ENCODE measurements around the gene ST3GAL3.
"Not testable (repeated sequence)": the region's sequence is repeated elsewhere in the genome, so short reads cannot be mapped to it uniquely, and the experiment has no call there.

ST3GAL3 gene

DNA sequence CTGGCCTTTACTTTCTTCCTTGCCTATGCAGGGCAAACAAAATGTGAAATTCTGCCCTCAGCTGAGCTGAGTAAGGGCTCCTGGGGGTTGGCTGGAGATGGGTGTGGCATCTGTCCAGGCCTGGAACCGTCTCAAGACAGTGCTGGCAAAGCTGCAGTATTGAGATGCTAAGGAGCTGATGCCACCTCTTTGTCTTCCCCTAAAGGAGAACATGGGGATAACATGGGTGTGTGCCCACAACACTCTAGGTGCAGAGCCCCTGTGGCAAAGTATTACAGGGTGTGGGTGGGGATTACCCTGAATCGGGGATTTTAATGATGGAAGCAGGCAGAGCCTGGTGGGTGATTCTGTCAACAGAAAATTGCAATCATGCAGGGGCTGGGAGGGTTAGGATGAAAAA lies 2.5 kb upstream of the ST3GAL3 start:
- no peak for DNase-seq

DNA sequence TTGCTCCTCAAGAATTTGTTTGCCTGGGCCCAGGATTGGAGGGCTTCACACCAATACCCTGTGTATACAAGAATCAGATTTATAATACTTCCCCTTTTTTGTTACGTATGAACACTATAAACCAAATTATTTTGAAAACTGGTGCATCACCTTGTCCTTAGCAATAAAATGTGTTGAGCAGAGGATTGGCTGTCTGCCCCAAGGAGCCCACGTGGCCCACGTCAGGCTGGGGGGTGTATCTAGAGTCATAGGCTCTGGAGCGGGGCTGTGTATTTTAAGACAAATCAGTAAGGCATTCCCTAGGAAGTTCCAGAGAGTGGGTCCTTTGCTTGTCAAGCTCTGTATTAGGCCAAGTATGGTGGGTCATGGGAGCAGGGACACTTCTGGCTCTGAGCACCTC lies 2.0 kb upstream of the ST3GAL3 start:
- no peak for DNase-seq

DNA sequence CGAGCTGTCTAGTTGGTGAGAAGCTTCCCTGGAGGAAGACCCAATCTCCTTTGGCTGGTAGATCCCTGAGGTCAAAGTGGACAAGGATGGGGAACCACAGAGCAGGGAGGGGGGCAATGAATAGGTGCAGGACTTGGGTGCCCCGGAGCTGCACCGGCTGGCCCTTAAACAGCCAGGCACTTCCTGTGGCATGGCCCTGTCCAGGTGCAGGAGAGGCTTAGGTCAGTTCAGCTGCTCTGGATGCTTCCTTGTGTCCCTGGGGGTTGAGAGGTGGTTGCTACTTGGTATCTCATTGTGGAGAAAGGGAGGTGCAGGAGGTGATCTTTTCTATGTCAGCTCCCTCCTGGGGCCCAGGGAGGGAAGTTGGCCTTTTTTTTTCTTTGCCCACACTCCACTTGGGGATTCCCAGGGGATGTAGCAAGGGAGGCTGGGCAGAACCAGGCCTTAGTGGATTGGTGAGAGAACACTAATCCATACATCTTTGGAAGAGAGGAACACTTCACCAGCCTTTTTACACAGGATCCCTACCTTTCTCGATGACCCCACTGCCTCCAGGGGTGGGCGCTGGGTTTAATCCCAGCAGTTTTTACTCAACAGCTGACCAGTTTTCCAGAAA lies 1.2 kb upstream of the ST3GAL3 start:
- no peak for DNase-seq

DNA sequence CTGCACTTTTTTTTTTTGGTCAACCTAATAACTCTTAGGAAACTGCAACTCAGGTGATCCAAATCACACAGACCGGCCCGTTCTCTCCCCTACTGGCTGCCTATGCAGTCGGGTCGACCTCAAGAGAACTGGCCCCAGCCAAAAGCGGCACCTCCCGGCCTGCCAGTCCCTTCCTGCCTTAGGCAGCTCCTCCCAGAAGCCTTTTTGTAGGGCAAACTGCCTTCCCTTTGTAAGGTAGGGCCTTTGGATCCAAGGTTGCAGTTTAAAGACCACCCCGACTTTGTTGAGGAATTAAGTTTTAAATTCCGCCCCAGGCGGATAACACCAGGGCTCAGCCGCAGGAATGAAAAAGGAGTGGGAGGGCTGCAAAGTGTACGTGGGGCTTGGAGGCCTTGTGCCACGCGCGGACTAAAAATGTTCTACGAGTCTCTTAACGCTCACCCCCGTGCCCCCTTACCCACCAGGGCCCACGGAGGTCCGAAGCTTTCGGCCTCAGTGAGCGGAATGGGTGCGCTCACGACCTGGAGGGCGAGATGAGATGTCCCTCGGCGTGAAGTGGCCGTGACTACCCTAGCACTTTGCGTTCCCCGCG lies 642 bp upstream of the ST3GAL3 start:
- peak; percentile 2 to 13 for DNase-seq

DNA sequence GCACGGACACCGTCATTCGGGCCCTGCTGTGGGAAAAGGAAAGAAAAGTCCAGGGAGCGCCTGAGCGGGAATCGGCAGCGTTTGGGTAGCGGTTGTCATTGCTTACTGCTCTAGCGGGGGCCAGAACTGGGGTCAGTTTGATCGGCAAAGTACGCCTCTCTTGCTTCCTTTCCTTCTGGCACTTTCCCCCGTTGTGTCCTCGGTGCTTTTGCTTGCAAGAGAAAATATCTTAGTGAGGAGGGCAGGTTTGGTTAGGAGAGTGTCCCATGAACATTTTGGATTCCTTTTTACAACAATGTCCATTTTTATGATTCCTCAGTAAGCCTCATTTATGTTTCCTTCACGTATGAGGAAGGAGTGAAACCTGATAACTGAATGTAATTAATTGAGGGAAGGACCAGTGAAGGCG lies 670 bp downstream of the ST3GAL3 start:
- no peak for DNase-seq

DNA sequence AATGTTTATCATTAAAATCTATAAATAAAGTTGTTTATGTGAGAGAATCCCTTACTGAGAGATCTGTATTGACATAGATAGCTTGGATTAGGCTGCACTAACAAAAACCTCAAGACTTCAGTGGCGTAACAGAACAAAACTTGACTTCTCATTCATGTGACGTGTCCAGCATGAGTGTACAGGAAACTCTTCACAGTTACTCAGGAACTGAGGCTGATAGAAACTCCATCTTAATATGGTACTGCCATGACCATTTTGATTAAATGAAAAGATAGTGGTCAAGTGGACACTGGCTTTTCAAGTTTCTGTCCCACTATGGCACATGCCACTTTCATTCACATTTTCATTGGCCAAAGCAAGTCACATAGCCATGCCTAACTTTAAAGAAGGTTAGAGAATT lies 3.7 kb downstream of the ST3GAL3 start:
- DNase-seq: no peak

DNA sequence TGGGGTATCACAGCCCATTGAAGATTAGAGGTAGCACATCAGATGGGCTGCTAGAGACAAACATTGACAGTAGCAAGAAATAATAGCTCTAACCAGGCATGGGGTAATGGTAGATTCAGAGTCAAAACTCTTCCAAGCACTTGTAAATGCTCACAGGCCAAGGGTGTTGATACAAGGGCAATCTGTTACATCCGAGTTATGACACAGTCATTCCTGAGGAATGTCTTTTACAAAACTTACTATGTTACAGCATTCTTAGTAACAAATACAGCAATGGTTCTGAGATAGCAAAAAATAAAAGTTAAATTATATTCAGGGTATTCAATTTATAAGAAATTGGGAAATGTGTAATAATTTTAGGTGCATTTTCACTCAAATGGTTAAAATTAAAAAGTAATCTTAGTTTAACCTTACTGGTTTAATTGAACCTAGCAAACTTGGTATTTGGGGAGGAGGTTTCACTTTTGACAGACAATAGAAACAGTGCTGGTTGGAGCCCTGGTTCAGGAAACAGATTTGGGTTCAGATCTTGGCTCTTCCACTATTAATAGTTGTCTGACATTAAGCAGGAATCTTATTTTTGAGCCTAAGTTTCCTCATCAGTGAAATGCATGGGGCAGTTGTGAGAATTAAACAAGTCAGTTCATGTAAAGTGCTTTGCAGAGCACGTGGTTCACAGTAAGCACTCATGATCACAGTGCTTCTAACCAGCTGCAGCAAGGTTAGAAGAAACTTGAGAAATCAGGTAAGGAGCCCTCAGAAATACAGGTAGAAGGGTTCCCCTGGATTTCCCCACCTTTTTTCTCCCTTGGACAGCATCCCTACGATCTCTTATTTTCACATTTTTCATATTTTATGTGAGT lies 4.4 kb downstream of the ST3GAL3 start:
- DNase-seq: no peak

DNA sequence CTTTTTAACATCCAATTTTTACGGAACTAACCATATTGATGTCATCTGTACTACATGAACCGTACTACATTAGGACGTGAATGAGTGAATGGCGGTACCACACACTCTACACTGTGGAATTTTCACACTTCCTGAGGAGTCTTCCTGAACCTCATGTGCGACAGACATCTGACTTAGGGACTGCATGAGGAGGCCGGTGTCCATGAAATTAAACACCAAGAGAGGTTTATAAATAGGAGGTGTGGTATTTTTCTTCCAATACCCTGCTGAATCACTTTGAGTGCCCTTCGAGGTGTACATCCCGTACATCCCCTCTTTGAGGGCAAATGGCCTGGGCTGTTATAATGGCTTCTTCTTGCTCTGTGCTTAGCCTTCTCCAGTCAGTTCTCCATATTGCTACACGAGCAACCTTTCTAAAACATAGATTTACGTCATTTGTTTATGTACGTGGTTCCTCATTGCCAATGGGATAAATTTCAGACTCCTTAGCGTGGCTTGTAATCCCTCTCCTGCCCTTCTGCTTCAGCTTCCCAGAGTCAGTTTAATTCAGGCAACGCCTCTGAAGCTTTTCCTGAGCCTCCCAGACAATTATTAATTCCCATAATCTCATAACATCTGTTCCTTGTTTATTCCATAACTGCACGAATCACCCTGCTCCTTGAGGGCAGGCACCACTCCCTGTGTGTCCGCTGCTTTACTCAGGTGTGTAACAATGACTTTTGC lies 9.4 kb downstream of the ST3GAL3 start:
- no peak for DNase-seq

DNA sequence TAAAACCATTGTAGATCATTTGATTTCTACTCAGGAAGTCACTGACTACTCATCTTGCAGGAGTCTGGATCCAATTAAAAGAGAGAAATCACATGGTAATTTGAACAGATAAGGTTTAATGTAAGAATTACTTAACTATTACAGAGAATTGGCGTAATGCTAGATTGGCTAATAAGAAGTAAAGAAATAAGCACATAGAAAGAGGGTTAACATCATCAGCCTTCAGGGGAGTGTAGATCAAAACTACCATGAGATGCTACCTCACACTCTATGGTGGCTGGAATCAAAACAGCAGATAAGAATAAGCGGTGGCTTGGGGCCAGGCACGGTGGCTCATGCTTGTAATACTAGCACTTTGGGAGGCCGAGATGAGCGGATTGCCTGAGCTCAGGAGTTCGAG lies 11.7 kb downstream of the ST3GAL3 start:
- no peak for DNase-seq

DNA sequence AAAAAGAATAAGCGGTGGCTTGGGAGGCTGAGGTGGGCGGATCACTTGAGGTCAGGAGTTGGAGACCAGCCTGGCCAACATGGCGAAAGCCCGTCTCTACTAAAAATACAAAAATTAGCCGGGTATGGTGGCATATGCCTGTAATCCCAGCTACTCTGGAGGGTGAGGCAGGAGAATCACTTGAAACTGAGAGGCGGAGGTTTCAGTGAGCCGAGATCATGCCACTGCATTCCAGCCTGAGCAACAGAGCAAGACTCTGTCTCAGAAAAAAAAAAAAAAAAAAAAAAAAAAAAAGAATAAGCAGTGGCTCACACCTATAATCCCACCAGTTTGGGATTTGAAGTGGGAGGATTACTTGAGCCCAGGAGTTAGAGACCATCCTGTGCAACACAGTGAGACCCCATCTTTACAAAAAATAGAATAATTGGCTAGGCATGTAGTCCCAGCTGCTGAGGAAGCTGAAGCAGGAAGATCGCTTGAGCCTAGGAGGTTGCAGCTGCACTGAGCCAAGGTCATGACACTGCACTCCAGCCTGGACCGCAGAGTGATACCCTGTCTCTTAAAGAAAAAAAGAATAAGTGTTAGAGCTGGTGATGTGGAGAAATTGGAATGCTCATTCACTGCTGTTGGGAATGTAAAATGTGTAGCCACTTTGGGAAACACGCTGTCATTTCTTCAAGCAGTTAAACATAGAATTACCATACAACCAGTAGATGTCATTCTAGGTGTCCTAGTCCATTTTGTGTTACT lies 12.5 kb downstream of the ST3GAL3 start:
- not testable (repeated sequence) for DNase-seq

DNA sequence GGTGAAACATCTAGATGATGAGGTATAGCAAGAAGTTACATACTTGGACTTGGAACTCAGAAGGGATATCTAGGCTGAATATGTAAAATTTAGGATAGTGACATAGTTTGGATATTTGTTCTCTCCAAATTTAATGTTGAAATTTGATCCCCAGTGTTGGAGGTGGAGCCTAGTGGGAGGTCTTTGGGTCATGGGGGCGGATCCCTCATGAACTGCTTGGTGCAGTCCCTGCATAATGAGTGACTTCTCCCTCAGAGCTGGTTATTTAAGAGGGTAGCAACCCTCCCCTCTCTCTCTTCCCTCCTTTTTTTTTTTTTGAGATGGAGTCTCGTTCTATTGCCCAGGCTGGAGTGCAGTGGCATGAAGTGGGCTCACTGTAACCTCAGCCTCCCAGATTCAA lies 15.5 kb downstream of the ST3GAL3 start:
- no peak for DNase-seq

DNA sequence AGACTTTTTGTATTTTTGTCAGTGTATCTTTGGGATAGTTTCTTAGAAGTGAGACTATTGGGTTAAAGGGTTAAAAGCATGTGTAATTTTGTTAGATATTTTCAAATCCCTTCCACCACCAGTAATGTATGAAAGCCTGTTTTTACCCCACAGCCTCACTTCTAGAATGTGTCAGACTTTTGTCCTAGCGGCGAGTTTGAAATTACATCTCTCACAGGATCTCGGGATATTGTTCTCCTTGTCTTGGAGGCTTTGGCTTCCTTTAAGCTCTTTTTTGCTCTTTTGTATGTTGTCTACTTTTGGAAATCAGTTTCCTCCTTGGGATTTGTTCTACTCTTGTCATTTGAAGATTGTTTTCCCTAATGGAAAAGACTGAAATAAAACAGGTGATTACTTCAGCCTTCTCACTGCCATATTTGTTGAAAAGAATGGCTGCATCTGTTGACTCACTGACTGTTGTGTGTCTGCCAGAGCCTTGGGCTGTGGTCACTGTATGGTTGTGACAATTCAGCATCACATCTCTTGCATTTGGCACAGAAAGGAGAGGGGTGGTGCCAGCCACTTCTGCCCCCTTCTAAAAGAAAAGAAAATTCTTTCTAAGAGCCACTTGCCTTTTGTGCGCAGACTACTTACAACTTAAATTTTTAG lies 22.6 kb downstream of the ST3GAL3 start:
- DNase-seq: no peak

DNA sequence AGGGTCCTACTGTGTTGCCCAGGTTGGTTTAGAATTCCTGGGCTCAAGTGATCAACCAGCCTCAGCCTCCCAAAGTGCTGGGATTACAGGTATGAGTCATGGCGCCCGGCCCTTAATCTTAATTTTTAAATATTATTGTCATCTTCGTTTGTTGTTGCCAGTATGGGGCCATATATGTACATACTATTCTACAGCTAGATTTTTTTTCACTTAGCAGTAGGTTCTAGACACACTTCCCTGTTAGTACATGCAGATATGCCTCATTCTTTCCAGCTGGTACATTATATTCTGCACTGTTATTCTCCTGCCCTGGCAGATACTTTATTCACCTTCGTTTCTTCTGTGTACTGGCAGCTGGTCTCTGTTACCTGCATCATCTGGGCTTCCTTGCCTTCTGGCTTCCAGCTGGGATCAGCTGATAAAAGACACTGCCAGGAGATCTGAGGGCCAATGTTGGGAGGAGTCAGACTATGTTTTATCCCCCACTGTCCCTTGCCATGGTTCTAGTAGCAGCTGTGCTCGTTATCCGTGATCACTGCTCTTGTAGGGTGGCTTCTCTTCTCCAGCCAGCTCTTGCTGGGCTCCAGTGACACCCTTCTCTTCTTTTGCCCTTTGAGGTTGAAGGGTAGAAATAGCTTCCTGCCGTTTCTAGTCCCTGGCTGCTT lies 24.7 kb downstream of the ST3GAL3 start:
- no peak for DNase-seq

DNA sequence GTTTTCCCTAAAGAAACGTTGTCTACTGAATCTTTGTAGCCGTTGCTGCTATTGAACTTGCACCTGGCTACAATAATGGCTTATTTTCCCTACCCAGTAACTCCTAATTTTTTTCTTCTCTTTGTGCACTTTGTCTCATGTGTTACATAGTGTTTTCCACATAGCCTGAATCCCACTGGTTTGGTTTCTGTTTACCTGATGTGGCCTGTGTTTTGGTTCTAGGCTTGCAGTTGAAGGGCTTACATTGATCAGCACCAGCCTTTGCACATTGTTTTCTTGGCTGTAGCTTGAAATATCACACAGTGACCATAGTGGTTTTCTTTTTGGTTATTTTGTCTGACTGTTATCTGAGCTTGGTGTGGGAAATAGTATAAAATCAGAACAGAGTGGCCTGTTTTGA lies 29.5 kb downstream of the ST3GAL3 start:
- no peak for DNase-seq

DNA sequence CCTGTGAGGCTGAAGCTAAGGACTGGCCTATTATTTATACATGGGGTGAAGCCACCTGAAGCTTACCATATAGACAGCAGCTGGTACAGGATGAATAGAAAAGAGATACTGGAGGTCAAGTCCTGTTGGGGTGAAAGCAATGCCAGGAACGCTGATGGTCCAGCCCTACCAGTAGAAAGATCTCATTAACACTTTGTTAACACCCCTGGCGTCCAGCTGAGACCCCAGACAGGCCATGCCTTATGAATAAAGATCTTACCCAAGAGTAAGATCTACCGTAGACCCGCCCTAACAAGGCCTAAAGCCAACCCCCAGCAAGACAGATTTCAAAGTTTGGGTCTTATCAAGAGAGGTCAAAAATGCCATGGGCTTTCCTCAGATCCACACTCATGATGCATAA lies 34.7 kb downstream of the ST3GAL3 start:
- no peak for DNase-seq

DNA sequence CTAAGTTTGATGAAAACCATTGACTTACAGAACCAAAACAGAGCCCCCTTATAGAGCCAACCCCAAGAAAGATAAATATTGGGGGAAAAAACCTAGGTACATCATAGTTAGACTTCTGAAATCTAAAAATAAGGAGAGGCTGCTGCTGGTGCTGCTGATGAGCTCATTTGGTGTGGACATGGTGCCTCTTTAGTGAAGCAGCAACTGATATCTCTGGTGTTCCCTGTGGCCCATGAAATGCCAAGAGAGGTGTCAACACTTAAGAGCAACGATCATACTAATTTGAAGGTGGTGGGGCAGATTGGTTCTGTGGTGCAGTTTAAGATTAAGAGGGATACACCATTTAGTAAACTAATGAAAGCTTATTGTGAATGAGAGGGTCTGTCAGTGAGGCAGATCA lies 35.9 kb downstream of the ST3GAL3 start:
- DNase-seq: no peak

DNA sequence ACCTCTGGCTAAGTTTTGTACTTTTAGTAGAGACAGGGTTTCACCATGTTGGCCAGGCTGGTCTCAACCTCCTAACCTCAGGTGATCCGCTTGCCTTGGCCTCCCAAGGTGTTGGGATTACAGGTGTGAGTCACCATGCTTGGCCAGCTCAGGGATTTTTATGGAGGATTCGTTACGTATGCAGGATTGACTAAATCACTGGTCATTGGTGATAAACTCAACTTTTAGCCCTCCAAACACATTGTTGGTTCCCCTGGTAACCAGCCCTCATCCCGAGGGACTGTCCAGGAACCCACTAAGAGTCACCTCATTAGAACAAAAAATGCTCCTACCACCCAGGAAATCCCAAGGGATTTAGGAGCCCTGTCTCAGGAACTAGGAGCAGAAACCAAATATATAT lies 40.4 kb downstream of the ST3GAL3 start:
- DNase-seq: no peak

DNA sequence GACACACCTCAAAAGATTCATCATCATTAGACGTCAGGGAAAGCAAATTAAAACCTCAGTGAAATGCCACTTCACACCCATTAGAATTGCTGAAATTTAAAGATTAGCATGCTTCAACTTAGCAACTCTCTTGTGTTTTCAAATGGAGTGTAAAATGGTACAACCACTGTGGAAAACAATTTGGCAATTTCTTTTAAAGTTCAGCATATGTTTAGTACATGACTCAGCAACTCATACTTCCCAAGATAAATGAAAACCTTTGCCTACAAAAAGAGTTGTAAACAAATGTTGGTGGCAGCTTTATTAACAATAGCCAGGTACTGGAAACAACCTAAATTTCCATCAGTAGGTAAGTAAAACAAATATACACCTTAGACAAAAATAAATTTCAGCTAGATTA lies 42.7 kb downstream of the ST3GAL3 start:
- DNase-seq: no peak

DNA sequence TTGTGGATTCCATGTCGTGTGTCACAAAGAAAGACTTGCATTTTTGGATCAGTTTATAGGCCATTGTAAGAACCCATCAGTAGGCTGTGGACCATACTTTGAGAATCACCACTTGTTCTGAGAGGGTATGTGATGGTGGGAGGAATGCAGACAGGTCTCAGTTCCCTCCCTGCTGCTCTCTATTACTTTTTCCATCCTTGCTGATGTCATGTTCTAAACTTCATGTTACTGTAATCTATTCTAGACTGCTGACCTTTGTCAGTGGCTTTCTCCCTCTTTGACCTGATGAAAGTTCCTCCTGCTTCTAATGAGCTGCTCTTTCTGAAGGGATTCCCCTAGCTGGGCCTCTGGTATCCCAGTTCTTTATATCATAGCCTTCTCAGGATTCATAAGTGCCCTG lies 46.1 kb downstream of the ST3GAL3 start:
- DNase-seq: no peak

DNA sequence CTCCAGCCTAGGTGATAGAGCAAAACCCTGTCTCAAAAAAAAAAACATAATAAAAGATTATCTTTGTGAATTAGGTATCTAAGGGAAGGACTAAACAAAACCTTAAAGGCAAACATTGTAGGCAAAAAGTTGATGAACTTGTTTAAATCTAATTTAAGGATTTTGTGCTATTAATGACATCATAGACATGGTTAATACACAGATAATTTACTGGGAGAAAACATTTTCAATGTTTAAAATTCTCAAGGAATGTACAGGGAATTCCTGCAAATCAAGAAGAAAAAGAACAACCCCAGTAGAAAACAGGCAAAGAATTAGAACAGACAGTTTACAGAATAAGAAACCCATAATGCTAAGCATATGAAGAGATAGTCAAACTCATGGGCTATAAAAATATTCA lies 47.6 kb downstream of the ST3GAL3 start:
- no peak for DNase-seq

DNA sequence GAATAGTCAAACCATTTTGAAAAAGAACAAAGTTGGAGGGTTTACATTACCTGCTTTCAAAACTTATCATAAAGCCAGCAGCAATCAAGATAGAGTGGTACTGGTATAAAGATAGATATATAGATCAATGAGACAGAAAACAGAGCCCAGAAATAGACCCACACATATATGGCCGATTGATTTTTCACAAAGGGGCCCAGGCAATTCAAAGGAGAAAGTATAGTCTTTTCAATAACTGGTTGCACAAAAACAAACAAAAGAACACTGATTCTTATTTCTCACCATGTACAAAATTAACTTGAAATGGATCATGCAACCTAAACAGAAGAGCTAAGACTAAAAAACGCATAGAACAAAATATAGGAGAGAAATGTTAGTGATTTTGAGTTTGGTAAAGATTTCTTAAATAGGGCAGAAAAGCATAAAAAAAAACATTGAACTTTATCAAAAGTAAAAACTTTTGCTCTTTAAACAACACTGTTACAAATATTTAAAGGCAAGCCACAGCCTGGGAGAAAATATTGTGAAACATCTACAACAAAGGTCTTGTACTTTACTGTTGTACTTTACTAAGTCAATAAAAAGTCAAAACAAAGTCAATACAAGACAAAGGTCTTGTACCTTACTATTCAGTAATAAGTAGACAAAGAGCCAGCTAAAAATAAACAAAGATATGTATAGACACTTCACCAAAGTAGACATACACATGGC lies 50.2 kb downstream of the ST3GAL3 start:
- no peak for DNase-seq

All from stimulated activated CD4-positive, alpha-beta T cell treated with anti-CD3 and anti-CD28 coated beads, Interleukin-4, amount 100 ng/mL, for 4 hours (primary cell).